ENCODE results near the gene STAP1.
"Not testable (repeated sequence)": the region's sequence is repeated elsewhere in the genome, so short reads cannot be mapped to it uniquely, and the experiment has no call there.

The STAP1 gene

DNA sequence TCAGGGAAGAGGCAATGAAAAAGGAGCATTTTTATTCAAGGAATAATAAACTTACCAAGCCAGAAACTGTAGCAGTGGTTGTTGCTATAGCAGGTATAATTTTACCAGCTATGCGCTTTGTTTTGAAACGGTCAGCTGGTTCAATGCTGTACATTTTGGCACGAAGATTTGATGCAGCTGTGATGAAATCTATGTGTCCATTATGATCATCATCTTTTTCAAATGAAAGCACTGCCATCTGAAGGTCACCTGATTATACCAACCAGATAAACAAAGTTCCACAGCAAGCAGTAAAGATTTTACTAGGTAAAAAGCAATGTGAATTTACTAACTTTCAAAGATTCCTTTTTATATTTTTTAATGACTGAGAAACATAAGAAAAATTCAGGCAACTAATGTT, 66.4 kb downstream of the STAP1 start:
- no peak for DNase-seq (ENCODE audit: low read depth)

DNA sequence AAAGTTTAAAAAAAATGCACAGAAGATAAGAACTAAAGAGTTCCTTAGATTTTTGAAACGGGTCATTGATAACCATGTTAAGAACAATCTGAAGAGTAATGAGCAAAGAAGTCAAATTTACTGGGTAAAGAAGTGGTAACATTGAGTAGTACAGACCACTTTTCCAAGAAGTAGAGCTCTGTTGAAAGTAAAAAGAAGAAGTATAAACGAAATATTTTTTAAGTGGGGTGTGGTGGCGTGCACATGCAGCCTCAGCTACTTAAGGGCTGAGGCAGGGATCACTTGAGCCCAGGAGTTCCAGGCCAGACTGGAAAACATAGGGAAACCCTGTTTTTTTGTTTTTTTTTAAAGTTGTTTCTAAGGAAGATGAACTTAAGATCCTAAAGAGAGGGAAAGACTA, 74.0 kb downstream of the STAP1 start:
- DNase-seq (ENCODE audit: low read depth): no peak

DNA sequence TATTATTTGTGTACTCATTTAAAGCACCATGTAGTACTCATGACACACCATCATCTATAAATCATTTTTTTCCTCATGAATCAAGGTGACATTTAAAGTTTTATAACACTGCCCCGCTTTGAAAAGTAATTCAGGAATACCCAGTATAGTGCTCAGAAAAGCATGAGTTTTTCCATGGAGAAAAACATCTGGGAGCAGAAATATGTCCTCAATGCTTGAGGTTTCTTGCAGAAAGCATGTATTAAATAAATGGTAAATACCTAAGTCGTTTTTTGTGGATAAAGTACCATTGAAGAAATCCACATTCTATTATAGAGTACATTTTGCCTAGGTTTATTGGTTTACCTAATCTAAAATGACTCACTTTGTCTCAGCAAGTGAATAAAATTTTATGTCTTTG, 76.2 kb downstream of the STAP1 start:
- no peak for DNase-seq (ENCODE audit: low read depth)

DNA sequence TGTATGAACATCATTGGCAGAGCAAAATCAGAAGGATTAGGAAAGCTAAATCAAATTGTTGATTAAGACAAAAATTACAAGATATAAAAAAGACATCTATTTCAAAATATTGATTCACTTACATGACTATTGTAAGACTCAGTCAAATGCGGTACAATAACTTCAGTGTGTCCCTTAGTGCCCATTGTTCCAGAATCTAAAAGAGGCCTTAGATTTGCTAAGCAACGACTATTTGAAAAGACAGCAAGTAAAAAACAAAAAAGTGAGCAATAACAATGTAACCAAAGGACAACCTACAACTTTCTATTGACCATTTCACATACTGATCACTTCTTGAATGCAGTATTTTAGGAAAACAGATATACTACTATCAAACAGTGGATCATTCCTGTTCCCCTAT, 76.8 kb downstream of the STAP1 start:
- DNase-seq (ENCODE audit: low read depth): no peak

DNA sequence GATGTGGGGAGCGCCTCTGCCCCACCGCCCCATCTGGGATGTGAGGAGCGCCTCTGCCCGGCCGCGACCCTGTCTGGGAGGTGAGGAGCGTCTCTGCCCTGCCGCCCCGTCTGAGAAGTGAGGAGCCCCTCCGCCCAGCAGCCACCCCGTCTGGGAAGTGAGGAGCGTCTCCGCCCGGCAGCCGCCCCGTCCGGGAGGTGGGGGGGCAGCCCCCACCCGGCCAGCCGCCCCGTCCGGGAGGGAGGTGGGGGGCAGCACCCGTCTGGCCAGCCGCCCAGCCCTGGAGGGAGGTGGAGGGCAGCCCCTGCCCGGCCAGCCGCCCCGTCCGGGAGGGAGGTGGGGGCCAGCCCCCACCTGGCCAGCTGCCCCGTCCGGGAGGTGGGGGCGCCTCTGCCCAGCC, 78.5 kb downstream of the STAP1 start:
- not testable (repeated sequence) for DNase-seq (ENCODE audit: low read depth)

DNA sequence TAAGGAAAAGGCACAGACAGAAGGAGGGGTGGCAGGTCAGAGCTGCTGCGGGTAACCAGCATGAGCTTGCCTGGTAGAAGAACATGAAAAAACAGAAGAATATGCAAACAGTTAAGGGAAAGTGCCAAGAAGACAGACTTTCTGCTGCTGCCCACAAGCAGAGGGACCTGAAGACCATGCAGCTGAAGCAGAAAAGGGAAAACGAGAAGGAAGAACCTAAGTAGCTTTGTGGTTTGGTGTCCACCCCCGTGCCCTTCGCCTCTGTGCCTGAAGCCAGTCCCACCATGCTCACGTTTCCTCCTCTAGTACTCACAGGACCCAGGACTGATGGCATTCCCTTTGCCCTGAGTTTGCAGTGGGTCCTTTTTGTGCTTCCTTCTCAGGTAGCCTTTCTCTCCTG, 79.6 kb downstream of the STAP1 start:
- no peak for DNase-seq (ENCODE audit: low read depth)

DNA sequence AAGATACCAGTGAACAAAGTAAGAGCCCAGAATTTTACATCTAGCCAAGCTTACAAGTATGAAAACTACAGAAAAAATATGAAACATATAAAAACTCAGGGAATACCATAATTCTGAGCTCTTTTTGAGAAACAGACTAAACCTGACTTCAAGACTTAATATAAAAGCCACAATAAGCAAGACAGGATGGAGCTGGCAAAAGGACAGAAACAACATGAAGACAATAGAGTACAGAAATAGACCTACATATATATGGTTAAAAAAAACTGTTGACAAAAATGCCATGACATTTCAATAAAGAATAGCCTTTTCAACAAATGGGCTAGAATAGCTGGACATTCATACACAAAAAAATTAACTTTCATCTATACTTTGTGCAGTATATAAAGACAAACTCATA, 93.0 kb downstream of the STAP1 start:
- no peak for DNase-seq (ENCODE audit: low read depth)

All from GM04504 (cell line).